WTC11 (cell line): ENCODE results near the gene STK38L. TPM values are rescaled to one million over a fixed set of nuclear protein-coding genes. Genes with fewer than 3 reads are reported as not detected.
A peak's percentile ranks its signal among the peaks of the same experiment; 100 is the strongest.

Source experiments
- ATAC-seq: fragments of 200-7000 bp; cut with Tn5 transposase; 2 replicates; pipeline ENCODE4 v1.10.0; 2021; ENCODE audit warnings: mild to moderate bottlenecking, moderate library complexity
- CTCF ChIA-PET: fragments of 300-600 bp; sonication (Branson Sonifier 250); formaldehyde crosslinking; loops from one replicate; lab custom pipeline; 2021; ENCODE audit warnings: antibody characterized with exemption; lab: Charles Lee
- POLR2A ChIA-PET: fragments of 350-600 bp; sonication (Branson Sonifier 250); formaldehyde crosslinking; loops from one replicate; lab custom pipeline; 2021; ENCODE audit warnings: antibody characterized with exemption; lab: Charles Lee
- DNase-seq: peaks from one replicate; pipeline ENCODE4 v3.0.0; 2021; ENCODE audit warnings: low spot score
- H3K27ac Mint-ChIP-seq: 2 replicates; pipeline ENCODE4 v1.8.0; 2021; ENCODE audit warnings: mixed read lengths
- H3K27me3 Mint-ChIP-seq: 2 replicates; pipeline ENCODE4 v1.8.0; 2021; ENCODE audit warnings: low read depth, mild to moderate bottlenecking, moderate library complexity, mixed read lengths
- H3K36me3 Mint-ChIP-seq: 2 replicates; pipeline ENCODE4 v1.8.0; 2021; ENCODE audit warnings: mixed read lengths
- H3K4me1 Mint-ChIP-seq: 2 replicates; pipeline ENCODE4 v1.8.0; 2022; ENCODE audit warnings: mixed read lengths
- H3K4me3 Mint-ChIP-seq: 2 replicates; pipeline ENCODE4 v1.8.0; 2021; ENCODE audit warnings: mild to moderate bottlenecking, moderate library complexity, mixed read lengths
- H3K9me3 Mint-ChIP-seq: 2 replicates; pipeline ENCODE4 v1.8.0; 2021; ENCODE audit warnings: mixed read lengths
- ATF1 ChIP-seq: sonication (generic); formaldehyde crosslinking; IDR thresholded peaks from 2 replicates; pipeline ENCODE4 v1.8.1; 2023; ENCODE audit warnings: mild to moderate bottlenecking, moderate library complexity, missing genetic modification reagents
- CREM ChIP-seq: sonication (generic); formaldehyde crosslinking; IDR thresholded peaks from 2 replicates; pipeline ENCODE4 v1.8.1; 2022; ENCODE audit warnings: mild to moderate bottlenecking, missing genetic modification reagents, moderate library complexity
- FOXK1 ChIP-seq: sonication (generic); formaldehyde crosslinking; IDR thresholded peaks from 2 replicates; pipeline ENCODE4 v1.8.0; 2022; ENCODE audit warnings: mild to moderate bottlenecking, moderate library complexity, missing genetic modification reagents
- FOXP1 ChIP-seq: sonication (generic); formaldehyde crosslinking; IDR thresholded peaks from 2 replicates; pipeline ENCODE4 v1.8.0; 2022; ENCODE audit warnings: missing genetic modification reagents, mild to moderate bottlenecking, moderate library complexity, borderline replicate concordance
- GABPB1 ChIP-seq: sonication (generic); formaldehyde crosslinking; IDR thresholded peaks from 2 replicates; pipeline ENCODE4 v1.8.1; 2023; ENCODE audit warnings: mild to moderate bottlenecking, missing genetic modification reagents
- JUN ChIP-seq: sonication (generic); formaldehyde crosslinking; IDR thresholded peaks from 2 replicates; pipeline ENCODE4 v1.8.0; 2023; ENCODE audit warnings: mild to moderate bottlenecking, missing genetic modification reagents
- KAT7 ChIP-seq: sonication (generic); formaldehyde crosslinking; IDR thresholded peaks from 2 replicates; pipeline ENCODE4 v1.8.1; 2023; ENCODE audit warnings: missing genetic modification reagents, mild to moderate bottlenecking, borderline replicate concordance
- MYBL2 ChIP-seq: sonication (generic); formaldehyde crosslinking; IDR thresholded peaks from 2 replicates; pipeline ENCODE4 v1.8.1; 2023; ENCODE audit warnings: mild to moderate bottlenecking, moderate library complexity, missing genetic modification reagents
- PRRX2 ChIP-seq: fragments of 250-450 bp; sonication (Bioruptor Pico); IDR thresholded peaks from 2 replicates; pipeline ENCODE4 v1.8.0; 2021; ENCODE audit warnings: mild to moderate bottlenecking
- RELA ChIP-seq: sonication (generic); formaldehyde crosslinking; IDR thresholded peaks from 2 replicates; pipeline ENCODE4 v1.8.1; 2022; ENCODE audit warnings: missing genetic modification reagents, mild to moderate bottlenecking, borderline replicate concordance
- RORB ChIP-seq: fragments of 250-450 bp; sonication (Bioruptor Pico); IDR thresholded peaks from 2 replicates; pipeline ENCODE4 v1.9.0; 2021; ENCODE audit warnings: mild to moderate bottlenecking
- TCF7 ChIP-seq: sonication (generic); formaldehyde crosslinking; IDR thresholded peaks from 2 replicates; pipeline ENCODE4 v1.8.0; 2022; ENCODE audit warnings: mild to moderate bottlenecking, low read depth, missing genetic modification reagents, moderate library complexity
- TP53 ChIP-seq: sonication (generic); formaldehyde crosslinking; IDR thresholded peaks from 2 replicates; pipeline ENCODE4 v1.8.1; 2023; ENCODE audit warnings: mild to moderate bottlenecking, missing genetic modification reagents
- ZNF138 ChIP-seq: sonication (generic); formaldehyde crosslinking; conservative IDR thresholded peaks from 2 replicates; pipeline ENCODE4 v1.8.1; 2022; ENCODE audit warnings: mild to moderate bottlenecking, moderate library complexity, missing genetic modification reagents
- ZNF219 ChIP-seq: sonication (generic); formaldehyde crosslinking; IDR thresholded peaks from 2 replicates; pipeline ENCODE4 v1.8.0; 2023; ENCODE audit warnings: missing genetic modification reagents, mild to moderate bottlenecking, borderline replicate concordance
- ZNF423 ChIP-seq: fragments of 250-450 bp; sonication (Bioruptor Pico); IDR thresholded peaks from 2 replicates; pipeline ENCODE4 v2.1.2; 2022; ENCODE audit warnings: mild to moderate bottlenecking, moderate library complexity
- total RNA-seq: library from RNA; stranded (reverse); gene quantifications from 3 replicates; pipeline ENCODE4 v1.2.3, GENCODE V29; 2021
- TF ChIP-seq, protein P1 (sequence below): sonication (generic); formaldehyde crosslinking; IDR thresholded peaks from 2 replicates; pipeline ENCODE4 v1.8.0; 2022; ENCODE audit warnings: mild to moderate bottlenecking, missing genetic modification reagents
- TF ChIP-seq, protein P2 (sequence below): sonication (generic); formaldehyde crosslinking; IDR thresholded peaks from 2 replicates; pipeline ENCODE4 v1.8.1; 2023; ENCODE audit warnings: mild to moderate bottlenecking, missing genetic modification reagents
- TF ChIP-seq, protein P3 (sequence below): sonication (generic); formaldehyde crosslinking; IDR thresholded peaks from 2 replicates; pipeline ENCODE4 v1.8.1; 2023; ENCODE audit warnings: mild to moderate bottlenecking, missing genetic modification reagents
- TF ChIP-seq, protein P4 (sequence below): sonication (generic); formaldehyde crosslinking; IDR thresholded peaks from 2 replicates; pipeline ENCODE4 v1.8.1; 2022; ENCODE audit warnings: low read depth, mild to moderate bottlenecking, moderate library complexity, missing genetic modification reagents, borderline replicate concordance
- TF ChIP-seq, protein P5 (sequence below): sonication (generic); formaldehyde crosslinking; IDR thresholded peaks from 2 replicates; pipeline ENCODE4 v1.8.0; 2022; ENCODE audit warnings: mild to moderate bottlenecking, missing genetic modification reagents
- TF ChIP-seq, protein P6 (sequence below): sonication (generic); formaldehyde crosslinking; IDR thresholded peaks from 2 replicates; pipeline ENCODE4 v1.8.1; 2023; ENCODE audit warnings: mild to moderate bottlenecking, moderate library complexity, missing genetic modification reagents

STK38L gene
- total RNA-seq, 1 experiment from 2014 or later: 47.2 TPM

DNA sequence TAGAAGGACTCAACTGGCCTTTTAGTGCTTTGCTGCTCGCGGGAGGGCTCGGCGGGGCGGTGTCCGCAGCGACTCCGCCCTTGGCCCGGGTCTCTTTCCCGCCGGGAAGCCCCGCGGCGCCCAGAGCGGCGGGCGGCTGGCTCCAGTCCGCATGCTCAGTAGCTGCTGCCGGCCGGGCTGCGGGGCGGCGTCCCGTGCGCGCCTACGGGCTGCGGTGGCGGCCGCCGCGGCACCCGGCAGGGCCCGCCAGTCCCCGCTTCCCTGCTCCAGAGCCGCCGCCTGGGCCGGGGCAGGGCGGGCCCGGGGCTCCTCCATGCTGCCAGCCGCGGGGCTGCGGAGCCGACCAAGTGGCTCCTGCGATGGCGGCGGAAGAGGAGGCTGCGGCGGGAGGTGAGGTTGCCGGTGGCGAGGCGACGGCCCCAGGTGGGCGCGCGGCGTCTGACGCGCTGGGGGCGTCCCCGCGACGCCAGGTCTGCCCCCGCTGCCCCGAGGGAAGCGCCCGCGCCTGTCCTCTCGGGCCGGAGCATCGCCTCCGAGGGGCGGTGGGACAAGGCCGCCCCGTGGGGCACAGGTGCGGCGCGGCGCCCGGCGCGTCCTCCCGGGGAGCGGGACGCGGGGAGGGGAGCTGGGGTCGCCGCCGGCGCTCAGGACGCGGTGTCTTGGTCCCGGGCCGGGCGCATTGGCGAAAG lies 88.8 kb downstream of the STK38L start, which contains the start of gene BMAL2:
TSS of gene BMAL2 (plus strand) at position 123 of the 689 bp plus-strand sequence. CDS start at position 360, 237 bp downstream.
- peak; percentile 67 for DNase-seq
- no peak within 1 kb of the TSS for H3K27ac Mint-ChIP-seq
- 0 out of 2 replicates have a peak, but pooled peaks have one; percentile 48 for TF ChIP-seq MYBL2 (CRISPR knock-in tag)
- 0 out of 2 replicates have a peak, but pooled peaks have one; percentile 29 for TF ChIP-seq CREM (CRISPR knock-in tag)
- TF ChIP-seq FOXK1 (CRISPR knock-in tag): peak; percentile 33; the same call in 1 of the 2 replicates
- TF ChIP-seq, protein P1, sequence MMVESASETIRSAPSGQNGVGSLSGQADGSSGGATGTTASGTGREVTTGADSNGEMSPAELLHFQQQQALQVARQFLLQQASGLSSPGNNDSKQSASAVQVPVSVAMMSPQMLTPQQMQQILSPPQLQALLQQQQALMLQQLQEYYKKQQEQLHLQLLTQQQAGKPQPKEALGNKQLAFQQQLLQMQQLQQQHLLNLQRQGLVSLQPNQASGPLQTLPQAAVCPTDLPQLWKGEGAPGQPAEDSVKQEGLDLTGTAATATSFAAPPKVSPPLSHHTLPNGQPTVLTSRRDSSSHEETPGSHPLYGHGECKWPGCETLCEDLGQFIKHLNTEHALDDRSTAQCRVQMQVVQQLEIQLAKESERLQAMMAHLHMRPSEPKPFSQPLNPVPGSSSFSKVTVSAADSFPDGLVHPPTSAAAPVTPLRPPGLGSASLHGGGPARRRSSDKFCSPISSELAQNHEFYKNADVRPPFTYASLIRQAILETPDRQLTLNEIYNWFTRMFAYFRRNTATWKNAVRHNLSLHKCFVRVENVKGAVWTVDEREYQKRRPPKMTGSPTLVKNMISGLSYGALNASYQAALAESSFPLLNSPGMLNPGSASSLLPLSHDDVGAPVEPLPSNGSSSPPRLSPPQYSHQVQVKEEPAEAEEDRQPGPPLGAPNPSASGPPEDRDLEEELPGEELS (CRISPR knock-in tag): peak; percentile 43; the same call in 1 of the 2 replicates
- TF ChIP-seq RELA (CRISPR knock-in tag): peak; percentile 52; the same call in 1 of the 2 replicates
- TF ChIP-seq ZNF423 (CRISPR knock-in tag): 0 out of 2 replicates have a peak, but pooled peaks have one; percentile 23
- TF ChIP-seq ZNF219 (CRISPR knock-in tag): peak; percentile 32; the same call in 1 of the 2 replicates
- peak; percentile 90 for TF ChIP-seq KAT7 (CRISPR knock-in tag)
- no peak for TF ChIP-seq PRRX2 (CRISPR knock-in tag)
- TF ChIP-seq TCF7: peak; percentile 88; the same call in 1 of the 2 replicates
- TF ChIP-seq, protein P2, sequence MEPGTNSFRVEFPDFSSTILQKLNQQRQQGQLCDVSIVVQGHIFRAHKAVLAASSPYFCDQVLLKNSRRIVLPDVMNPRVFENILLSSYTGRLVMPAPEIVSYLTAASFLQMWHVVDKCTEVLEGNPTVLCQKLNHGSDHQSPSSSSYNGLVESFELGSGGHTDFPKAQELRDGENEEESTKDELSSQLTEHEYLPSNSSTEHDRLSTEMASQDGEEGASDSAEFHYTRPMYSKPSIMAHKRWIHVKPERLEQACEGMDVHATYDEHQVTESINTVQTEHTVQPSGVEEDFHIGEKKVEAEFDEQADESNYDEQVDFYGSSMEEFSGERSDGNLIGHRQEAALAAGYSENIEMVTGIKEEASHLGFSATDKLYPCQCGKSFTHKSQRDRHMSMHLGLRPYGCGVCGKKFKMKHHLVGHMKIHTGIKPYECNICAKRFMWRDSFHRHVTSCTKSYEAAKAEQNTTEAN (CRISPR knock-in tag): no peak
- TF ChIP-seq RORB (CRISPR knock-in tag): no peak
- TF ChIP-seq TP53 (CRISPR knock-in tag): peak; percentile 15; the same call in 1 of the 2 replicates
- TF ChIP-seq JUN: 0 out of 2 replicates have a peak, but pooled peaks have one; percentile 24
- TF ChIP-seq, protein P3, sequence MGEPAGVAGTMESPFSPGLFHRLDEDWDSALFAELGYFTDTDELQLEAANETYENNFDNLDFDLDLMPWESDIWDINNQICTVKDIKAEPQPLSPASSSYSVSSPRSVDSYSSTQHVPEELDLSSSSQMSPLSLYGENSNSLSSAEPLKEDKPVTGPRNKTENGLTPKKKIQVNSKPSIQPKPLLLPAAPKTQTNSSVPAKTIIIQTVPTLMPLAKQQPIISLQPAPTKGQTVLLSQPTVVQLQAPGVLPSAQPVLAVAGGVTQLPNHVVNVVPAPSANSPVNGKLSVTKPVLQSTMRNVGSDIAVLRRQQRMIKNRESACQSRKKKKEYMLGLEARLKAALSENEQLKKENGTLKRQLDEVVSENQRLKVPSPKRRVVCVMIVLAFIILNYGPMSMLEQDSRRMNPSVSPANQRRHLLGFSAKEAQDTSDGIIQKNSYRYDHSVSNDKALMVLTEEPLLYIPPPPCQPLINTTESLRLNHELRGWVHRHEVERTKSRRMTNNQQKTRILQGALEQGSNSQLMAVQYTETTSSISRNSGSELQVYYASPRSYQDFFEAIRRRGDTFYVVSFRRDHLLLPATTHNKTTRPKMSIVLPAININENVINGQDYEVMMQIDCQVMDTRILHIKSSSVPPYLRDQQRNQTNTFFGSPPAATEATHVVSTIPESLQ (CRISPR knock-in tag): no peak
- TF ChIP-seq, protein P4, sequence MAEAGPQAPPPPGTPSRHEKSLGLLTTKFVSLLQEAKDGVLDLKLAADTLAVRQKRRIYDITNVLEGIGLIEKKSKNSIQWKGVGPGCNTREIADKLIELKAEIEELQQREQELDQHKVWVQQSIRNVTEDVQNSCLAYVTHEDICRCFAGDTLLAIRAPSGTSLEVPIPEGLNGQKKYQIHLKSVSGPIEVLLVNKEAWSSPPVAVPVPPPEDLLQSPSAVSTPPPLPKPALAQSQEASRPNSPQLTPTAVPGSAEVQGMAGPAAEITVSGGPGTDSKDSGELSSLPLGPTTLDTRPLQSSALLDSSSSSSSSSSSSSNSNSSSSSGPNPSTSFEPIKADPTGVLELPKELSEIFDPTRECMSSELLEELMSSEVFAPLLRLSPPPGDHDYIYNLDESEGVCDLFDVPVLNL (CRISPR knock-in tag): peak; percentile 78; the same call in 1 of the 2 replicates
- TF ChIP-seq, protein P5, sequence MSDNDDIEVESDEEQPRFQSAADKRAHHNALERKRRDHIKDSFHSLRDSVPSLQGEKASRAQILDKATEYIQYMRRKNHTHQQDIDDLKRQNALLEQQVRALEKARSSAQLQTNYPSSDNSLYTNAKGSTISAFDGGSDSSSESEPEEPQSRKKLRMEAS (CRISPR knock-in tag): peak; percentile 18; the same call in 1 of the 2 replicates
- TF ChIP-seq ATF1: no peak
- 0 out of 2 replicates have a peak, but pooled peaks have one; percentile 9 for TF ChIP-seq GABPB1 (CRISPR knock-in tag)
- no peak for TF ChIP-seq ZNF138 (CRISPR knock-in tag)
- TF ChIP-seq FOXP1 (CRISPR knock-in tag): 0 out of 2 replicates have a peak, but pooled peaks have one; percentile 20
- TF ChIP-seq, protein P6, sequence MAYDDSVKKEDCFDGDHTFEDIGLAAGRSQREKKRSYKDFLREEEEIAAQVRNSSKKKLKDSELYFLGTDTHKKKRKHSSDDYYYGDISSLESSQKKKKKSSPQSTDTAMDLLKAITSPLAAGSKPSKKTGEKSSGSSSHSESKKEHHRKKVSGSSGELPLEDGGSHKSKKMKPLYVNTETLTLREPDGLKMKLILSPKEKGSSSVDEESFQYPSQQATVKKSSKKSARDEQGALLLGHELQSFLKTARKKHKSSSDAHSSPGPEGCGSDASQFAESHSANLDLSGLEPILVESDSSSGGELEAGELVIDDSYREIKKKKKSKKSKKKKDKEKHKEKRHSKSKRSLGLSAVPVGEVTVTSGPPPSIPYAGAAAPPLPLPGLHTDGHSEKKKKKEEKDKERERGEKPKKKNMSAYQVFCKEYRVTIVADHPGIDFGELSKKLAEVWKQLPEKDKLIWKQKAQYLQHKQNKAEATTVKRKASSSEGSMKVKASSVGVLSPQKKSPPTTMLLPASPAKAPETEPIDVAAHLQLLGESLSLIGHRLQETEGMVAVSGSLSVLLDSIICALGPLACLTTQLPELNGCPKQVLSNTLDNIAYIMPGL (CRISPR knock-in tag): no peak
- peaks cover 19% of the 10 kb centered on the region for H3K4me1 Mint-ChIP-seq
- POLR2A ChIA-PET: interaction anchor here (0.8 to 1.4 kb wide), 2 partner anchors 105 to 192 kb away, joined by 4 to 5 read pairs; partner anchors contain the start of gene PPFIBP1
- no peaks in the 10 kb centered on the region for H3K36me3 Mint-ChIP-seq
- no peaks in the 10 kb centered on the region for H3K9me3 Mint-ChIP-seq
- H3K4me3 Mint-ChIP-seq: peak within 1 kb of the TSS; percentile 91
- CTCF ChIA-PET: interaction anchor here (0.8 kb wide), 1 partner anchor 303 kb away, joined by 3 read pairs; no protein-coding TSS in a partner anchor
- H3K27me3 Mint-ChIP-seq: peaks cover 33% of the 10 kb centered on the region
- ATAC-seq: peak; percentile 82
